DND-41 (cell line): Measurements from ENCODE around the gene PDE7B.

ENCODE experiments used
- ATAC-seq: fragments of 200-7000 bp; cut with Tn5 transposase; 3 replicates; pipeline ENCODE4 v1.9.1; 2021; ENCODE audit warnings: low read depth; ENCODE audit not compliant: insufficient read depth
- DNase-seq: peaks from one replicate; pipeline ENCODE4 v3.0.0-alpha.2; 2020
- H2AFZ ChIP-seq: 2 replicates; pipeline ENCODE4 v1.6.0; 2012; ENCODE audit warnings: low read depth, low read length
- H3K27ac ChIP-seq: 2 replicates; pipeline ENCODE4 v1.5.1; 2012; ENCODE audit warnings: low read length, inconsistent platforms
- H3K27me3 ChIP-seq: fragments of 200-600 bp; sonication (generic); 2 replicates; pipeline ENCODE4 v1.6.0; 2012; ENCODE audit warnings: low read length, mild to moderate bottlenecking, inconsistent platforms; ENCODE audit not compliant: insufficient read depth, poor library complexity
- H3K36me3 ChIP-seq: 2 replicates; pipeline ENCODE4 v1.5.1; 2012; ENCODE audit warnings: low read length, inconsistent platforms; ENCODE audit not compliant: insufficient read depth
- H3K4me1 ChIP-seq: 2 replicates; pipeline ENCODE4 v1.5.1; 2012; ENCODE audit warnings: mild to moderate bottlenecking, low read length; ENCODE audit not compliant: insufficient read depth
- H3K4me2 ChIP-seq: 2 replicates; pipeline ENCODE4 v1.6.0; 2012; ENCODE audit warnings: mild to moderate bottlenecking, moderate library complexity, low read length, inconsistent platforms; ENCODE audit not compliant: insufficient read depth
- H3K4me3 ChIP-seq, 2 experiments: fragments of 200-600 bp in 1 of 2; shearing (Covaris generic) in 1 of 2; 2 replicates each; pipeline ENCODE4 v1.5.1; 2012 to 2016; ENCODE audit warnings: inconsistent platforms in 2 of 2, low read length in 2 of 2, mild to moderate bottlenecking in 2 of 2, low read depth in 1 of 2, moderate library complexity in 1 of 2
- H3K79me2 ChIP-seq: 2 replicates; pipeline ENCODE4 v1.6.0; 2012; ENCODE audit warnings: low read length, inconsistent platforms; ENCODE audit not compliant: insufficient read depth
- H3K9ac ChIP-seq: 2 replicates; pipeline ENCODE4 v1.6.0; 2012; ENCODE audit warnings: low read depth, mild to moderate bottlenecking, inconsistent platforms, low read length, moderate library complexity
- H3K9me3 ChIP-seq: 2 replicates; pipeline ENCODE4 v1.5.1; 2012; ENCODE audit warnings: low read length, moderate library complexity, mild to moderate bottlenecking, inconsistent platforms; ENCODE audit not compliant: insufficient read depth, severe bottlenecking
- H4K20me1 ChIP-seq: 2 replicates; pipeline ENCODE4 v1.6.0; 2012; ENCODE audit warnings: low read length; ENCODE audit not compliant: insufficient read depth
- EZH2 ChIP-seq: IDR thresholded peaks from 3 replicates; pipeline ENCODE4 v1.6.1; 2012; ENCODE audit warnings: borderline replicate concordance, low read depth, mild to moderate bottlenecking, moderate library complexity, low read length, inconsistent platforms; ENCODE audit not compliant: severe bottlenecking
- TF ChIP-seq, protein P1 (sequence below): IDR thresholded peaks from 2 replicates; pipeline ENCODE4 v1.5.1; 2012; ENCODE audit warnings: borderline replicate concordance, low read length, moderate library complexity, mild to moderate bottlenecking; ENCODE audit not compliant: poor library complexity, severe bottlenecking; ENCODE audit errors: extremely low read depth

PDE7B gene

DNA sequence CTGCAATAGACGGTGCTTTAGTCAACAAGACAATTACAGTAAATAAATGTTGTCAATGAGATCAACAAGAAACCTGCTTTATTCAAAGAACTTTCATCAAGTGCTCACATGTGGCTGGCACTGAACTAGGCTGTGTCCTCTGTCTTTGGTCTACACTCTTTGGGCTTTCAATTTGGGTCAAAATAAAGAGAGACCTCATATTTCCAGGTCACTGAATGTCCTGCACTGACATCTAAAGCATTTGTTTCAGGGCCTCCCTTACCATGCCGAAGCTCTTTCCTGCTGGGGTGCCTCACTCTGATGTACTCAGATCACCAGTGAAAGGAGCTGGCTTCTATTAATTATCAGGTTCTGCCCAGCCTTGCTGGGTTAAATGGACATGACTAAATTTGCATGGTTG lies 32.0 kb downstream of the PDE7B start:
- TF ChIP-seq EZH2, result no peak
- TF ChIP-seq, protein P1, sequence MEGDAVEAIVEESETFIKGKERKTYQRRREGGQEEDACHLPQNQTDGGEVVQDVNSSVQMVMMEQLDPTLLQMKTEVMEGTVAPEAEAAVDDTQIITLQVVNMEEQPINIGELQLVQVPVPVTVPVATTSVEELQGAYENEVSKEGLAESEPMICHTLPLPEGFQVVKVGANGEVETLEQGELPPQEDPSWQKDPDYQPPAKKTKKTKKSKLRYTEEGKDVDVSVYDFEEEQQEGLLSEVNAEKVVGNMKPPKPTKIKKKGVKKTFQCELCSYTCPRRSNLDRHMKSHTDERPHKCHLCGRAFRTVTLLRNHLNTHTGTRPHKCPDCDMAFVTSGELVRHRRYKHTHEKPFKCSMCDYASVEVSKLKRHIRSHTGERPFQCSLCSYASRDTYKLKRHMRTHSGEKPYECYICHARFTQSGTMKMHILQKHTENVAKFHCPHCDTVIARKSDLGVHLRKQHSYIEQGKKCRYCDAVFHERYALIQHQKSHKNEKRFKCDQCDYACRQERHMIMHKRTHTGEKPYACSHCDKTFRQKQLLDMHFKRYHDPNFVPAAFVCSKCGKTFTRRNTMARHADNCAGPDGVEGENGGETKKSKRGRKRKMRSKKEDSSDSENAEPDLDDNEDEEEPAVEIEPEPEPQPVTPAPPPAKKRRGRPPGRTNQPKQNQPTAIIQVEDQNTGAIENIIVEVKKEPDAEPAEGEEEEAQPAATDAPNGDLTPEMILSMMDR, result no peak

DNA sequence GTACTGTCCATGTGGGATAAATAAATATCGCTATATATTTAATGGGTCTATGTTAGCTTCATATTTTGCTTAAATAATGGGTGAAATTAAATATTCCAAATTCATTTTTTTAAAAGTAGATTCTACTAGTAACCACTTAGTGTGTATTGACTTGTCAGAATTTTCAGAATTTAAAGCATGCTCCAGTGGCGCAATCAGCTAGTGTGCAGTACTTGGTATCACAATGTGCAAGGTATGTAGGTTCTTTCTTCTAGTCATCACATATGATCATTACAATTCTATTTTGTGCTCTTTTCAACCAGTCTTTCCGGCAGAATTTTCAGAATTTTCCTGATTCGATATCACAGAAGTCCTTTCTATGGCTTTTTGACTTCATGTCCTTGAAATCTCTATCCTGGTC lies 32.6 kb downstream of the PDE7B start:
- H3K9ac ChIP-seq, result no peak overlapping the region
- peaks cover 24% of the 10 kb centered on the region for H3K4me1 ChIP-seq
- DNase-seq (no peak), ATAC-seq (no peak)
- H3K9me3 ChIP-seq, result no peaks in the 10 kb centered on the region
- no peaks in the 10 kb centered on the region for H4K20me1 ChIP-seq
- H3K27me3 ChIP-seq, result peaks cover 3% of the 10 kb centered on the region
- H3K79me2 ChIP-seq, result no peaks in the 10 kb centered on the region
- no peak overlapping the region for H3K27ac ChIP-seq
- H3K4me3 ChIP-seq, result no peak overlapping the region
- H2AFZ ChIP-seq, result no peak overlapping the region
- H3K4me2 ChIP-seq, result no peak overlapping the region
- no peak for TF ChIP-seq EZH2
- TF ChIP-seq, protein P1, result no peak
- H3K36me3 ChIP-seq, result no peaks in the 10 kb centered on the region

More for the DNA sequence above, 32.0 kb downstream of the PDE7B start:
- ATAC-seq, result no peak
- no peak overlapping the region for H3K27ac ChIP-seq
- peaks cover 3% of the 10 kb centered on the region for H3K27me3 ChIP-seq
- no peak for DNase-seq
- H3K9ac ChIP-seq, result no peak overlapping the region
- H3K4me3 ChIP-seq, result no peak overlapping the region
- no peak overlapping the region for H3K4me2 ChIP-seq
- no peaks in the 10 kb centered on the region for H3K79me2 ChIP-seq
- no peaks in the 10 kb centered on the region for H4K20me1 ChIP-seq
- no peaks in the 10 kb centered on the region for H3K36me3 ChIP-seq
- peaks cover 24% of the 10 kb centered on the region for H3K4me1 ChIP-seq
- no peaks in the 10 kb centered on the region for H3K9me3 ChIP-seq
- H2AFZ ChIP-seq, result no peak overlapping the region

DNA sequence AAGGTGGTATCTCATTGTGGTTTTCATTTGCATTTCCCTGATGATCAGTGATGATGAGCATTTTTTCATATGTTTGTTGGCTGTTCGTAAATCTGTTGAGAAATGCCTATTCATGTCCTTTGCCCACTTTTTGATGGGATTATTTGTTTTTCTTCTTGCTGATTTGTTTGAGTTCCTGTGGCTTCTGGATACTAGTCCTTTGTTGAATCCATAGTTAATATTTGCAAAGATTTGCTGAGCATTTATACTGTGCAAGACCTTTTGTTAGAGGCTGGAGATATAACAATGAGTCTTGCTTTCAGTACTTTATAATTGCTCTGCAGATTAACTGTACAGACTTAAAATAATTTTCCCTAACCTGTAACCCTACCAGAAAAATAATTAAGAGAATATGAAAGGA lies 35.6 kb downstream of the PDE7B start:
- TF ChIP-seq EZH2, result no peak
- TF ChIP-seq, protein P1, result no peak
- ATAC-seq (no peak), DNase-seq (no peak)
- Histone ChIP-seq H3K4me1 (no peaks in the 10 kb centered on the region), H3K9ac (no peak overlapping the region), H4K20me1 (no peaks in the 10 kb centered on the region), H2AFZ (no peak overlapping the region), H3K79me2 (no peaks in the 10 kb centered on the region), H3K27ac (no peak overlapping the region), H3K4me3 (no peak overlapping the region), H3K9me3 (no peaks in the 10 kb centered on the region), H3K27me3 (peaks cover 3% of the 10 kb centered on the region), H3K36me3 (no peaks in the 10 kb centered on the region), H3K4me2 (no peak overlapping the region)

DNA sequence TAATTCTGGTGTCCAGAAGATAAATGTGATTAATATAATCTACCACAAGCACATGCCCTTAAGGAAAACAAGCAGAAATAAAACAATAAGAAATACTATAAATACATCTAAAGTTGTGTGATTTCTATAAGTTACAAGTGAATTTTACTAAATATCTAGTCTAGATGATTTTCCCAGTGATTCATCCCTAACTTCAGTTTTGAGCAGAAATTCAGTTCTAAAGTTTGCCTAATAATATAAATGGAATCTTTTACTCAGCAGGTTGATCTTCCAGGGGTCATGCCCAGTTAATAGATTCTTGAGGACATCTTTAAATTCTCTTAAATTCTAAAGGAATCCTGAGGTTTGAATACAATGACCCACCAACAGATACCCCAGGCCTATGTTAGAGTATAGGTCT lies 37.3 kb downstream of the PDE7B start:
- H3K27me3 ChIP-seq, result peaks cover 3% of the 10 kb centered on the region
- no peak overlapping the region for H3K4me2 ChIP-seq
- H2AFZ ChIP-seq, result no peak overlapping the region
- H3K9me3 ChIP-seq, result no peaks in the 10 kb centered on the region
- no peaks in the 10 kb centered on the region for H3K4me1 ChIP-seq
- ATAC-seq (no peak), DNase-seq (no peak)
- H4K20me1 ChIP-seq, result no peaks in the 10 kb centered on the region
- no peak overlapping the region for H3K4me3 ChIP-seq
- no peaks in the 10 kb centered on the region for H3K36me3 ChIP-seq
- no peak overlapping the region for H3K27ac ChIP-seq
- no peaks in the 10 kb centered on the region for H3K79me2 ChIP-seq
- no peak overlapping the region for H3K9ac ChIP-seq
- no peak for TF ChIP-seq EZH2
- TF ChIP-seq, protein P1, result no peak
